T-helper 17 cell (primary cell): ENCODE data around the gene EBF3. TPM values are rescaled to one million over a fixed set of nuclear protein-coding genes. Genes with fewer than 3 reads are reported as not detected.

Experiments
- ATAC-seq: fragments of 150-1000 bp; cut with Tn5 transposase; 2 replicates; pipeline ENCODE4 v1.10.0; 2021; ENCODE audit warnings: mild to moderate bottlenecking, moderate library complexity
- DNase-seq, 3 donors: peaks; one replicate each; pipeline versions ENCODE4 v3.0.0 to v3.0.0-alpha.2; 2020 to 2021
- H3K9me3 ChIP-seq: one replicate; pipeline ENCODE4 v1.7.0; 2013; ENCODE audit warnings: low read length, mild to moderate bottlenecking; ENCODE audit not compliant: control insufficient read depth, poor library complexity, severe bottlenecking
- H3K27ac Mint-ChIP-seq: one replicate; pipeline ENCODE4 v1.8.0; 2022; ENCODE audit warnings: mild to moderate bottlenecking, moderate library complexity, mixed read lengths
- H3K27me3 Mint-ChIP-seq: one replicate; pipeline ENCODE4 v1.8.0; 2022; ENCODE audit warnings: mixed read lengths
- H3K36me3 Mint-ChIP-seq: one replicate; pipeline ENCODE4 v1.8.0; 2022; ENCODE audit warnings: low read depth, mixed read lengths
- H3K4me1 Mint-ChIP-seq: one replicate; pipeline ENCODE4 v1.8.0; 2022; ENCODE audit warnings: mild to moderate bottlenecking, mixed read lengths
- H3K4me3 Mint-ChIP-seq: one replicate; pipeline ENCODE4 v1.8.0; 2022; ENCODE audit warnings: mild to moderate bottlenecking, moderate library complexity, mixed read lengths
- total RNA-seq, 4 donors: library from RNA in 2 of 4; stranded (reverse) in 2 of 4; gene quantifications; one replicate each; pipeline ENCODE4 v1.2.3 and lab custom pipeline; 2022 to 2026

Gene EBF3
- total RNA-seq, 2 donors from 2014 or later: not detected

- H3K9me3 ChIP-seq: no peaks in the 10 kb centered on the region
- no peak for DNase-seq
- peaks cover 44% of the 10 kb centered on the region for H3K27me3 Mint-ChIP-seq
- H3K4me1 Mint-ChIP-seq: no peaks in the 10 kb centered on the region
- H3K27ac Mint-ChIP-seq: no peak overlapping the region
- no peaks in the 10 kb centered on the region for H3K36me3 Mint-ChIP-seq
- H3K4me3 Mint-ChIP-seq: no peak overlapping the region
- no peak for ATAC-seq
Observed at GRCh38 chr10:129847741-129848483, 116.2 kb downstream of the EBF3 start.

GRCh38 chr10:129846991-129847391, 117.1 kb downstream of the EBF3 start:
- Mint-ChIP-seq H3K4me3 (no peak overlapping the region), H3K27me3 (peaks cover 36% of the 10 kb centered on the region), H3K4me1 (no peaks in the 10 kb centered on the region), H3K27ac (no peak overlapping the region), H3K36me3 (no peaks in the 10 kb centered on the region)
- DNase-seq: no peak
- ATAC-seq: no peak
- no peaks in the 10 kb centered on the region for H3K9me3 ChIP-seq

GRCh38 chr10:129845111-129845753, 118.8 kb downstream of the EBF3 start:
- H3K4me1 Mint-ChIP-seq: no peaks in the 10 kb centered on the region
- H3K36me3 Mint-ChIP-seq: no peaks in the 10 kb centered on the region
- H3K9me3 ChIP-seq: no peaks in the 10 kb centered on the region
- no peak overlapping the region for H3K4me3 Mint-ChIP-seq
- ATAC-seq: no peak
- H3K27me3 Mint-ChIP-seq: peaks cover 18% of the 10 kb centered on the region
- no peak for DNase-seq
- no peak overlapping the region for H3K27ac Mint-ChIP-seq

- Mint-ChIP-seq H3K4me1 (no peaks in the 10 kb centered on the region), H3K4me3 (no peak overlapping the region), H3K36me3 (no peaks in the 10 kb centered on the region), H3K27me3 (peaks cover 12% of the 10 kb centered on the region), H3K27ac (no peak overlapping the region)
- no peak for DNase-seq
- no peak for ATAC-seq
- H3K9me3 ChIP-seq: no peaks in the 10 kb centered on the region
Observed at GRCh38 chr10:129844216-129844766, 119.8 kb downstream of the EBF3 start.

- Mint-ChIP-seq H3K36me3 (no peaks in the 10 kb centered on the region), H3K27ac (no peak overlapping the region), H3K4me1 (no peaks in the 10 kb centered on the region), H3K27me3 (peaks cover 12% of the 10 kb centered on the region), H3K4me3 (no peak overlapping the region)
- no peak for ATAC-seq
- DNase-seq: no peak
- H3K9me3 ChIP-seq: no peaks in the 10 kb centered on the region
Observed at GRCh38 chr10:129843702-129844101, 120.4 kb downstream of the EBF3 start.

GRCh38 chr10:129843131-129843541, 120.9 kb downstream of the EBF3 start:
- Mint-ChIP-seq H3K4me1 (no peaks in the 10 kb centered on the region), H3K4me3 (no peak overlapping the region), H3K27me3 (peaks cover 12% of the 10 kb centered on the region), H3K27ac (no peak overlapping the region), H3K36me3 (no peaks in the 10 kb centered on the region)
- no peaks in the 10 kb centered on the region for H3K9me3 ChIP-seq
- no peak for DNase-seq
- no peak for ATAC-seq

- H3K27ac Mint-ChIP-seq: no peak overlapping the region
Observed at GRCh38 chr10:129842031-129842430, 122.0 kb downstream of the EBF3 start.

GRCh38 chr10:129841590-129841989, 122.5 kb downstream of the EBF3 start:
- Mint-ChIP-seq H3K27me3 (peaks cover 6% of the 10 kb centered on the region), H3K4me3 (no peak overlapping the region), H3K36me3 (no peaks in the 10 kb centered on the region), H3K27ac (no peak overlapping the region), H3K4me1 (no peaks in the 10 kb centered on the region)
- ATAC-seq: no peak
- DNase-seq: no peak
- H3K9me3 ChIP-seq: no peaks in the 10 kb centered on the region

More at GRCh38 chr10:129842031-129842430, 122.0 kb downstream of the EBF3 start:
- Mint-ChIP-seq H3K36me3 (no peaks in the 10 kb centered on the region), H3K4me1 (no peaks in the 10 kb centered on the region), H3K27me3 (peaks cover 8% of the 10 kb centered on the region), H3K4me3 (no peak overlapping the region)
- no peak for DNase-seq
- no peak for ATAC-seq
- no peaks in the 10 kb centered on the region for H3K9me3 ChIP-seq

- H3K27ac Mint-ChIP-seq: no peak overlapping the region
- no peaks in the 10 kb centered on the region for H3K36me3 Mint-ChIP-seq
- H3K4me1 Mint-ChIP-seq: no peaks in the 10 kb centered on the region
- H3K27me3 Mint-ChIP-seq: peaks cover under 1% of the 10 kb centered on the region
- no peaks in the 10 kb centered on the region for H3K9me3 ChIP-seq
- ATAC-seq (no peak), DNase-seq (no peak)
- H3K4me3 Mint-ChIP-seq: no peak overlapping the region
Observed at GRCh38 chr10:129841071-129841470, 123.0 kb downstream of the EBF3 start.

GRCh38 chr10:129840196-129840590, 123.9 kb downstream of the EBF3 start:
- no peaks in the 10 kb centered on the region for H3K36me3 Mint-ChIP-seq
- DNase-seq: no peak
- no peak for ATAC-seq
- H3K4me3 Mint-ChIP-seq: no peak overlapping the region
- H3K4me1 Mint-ChIP-seq: no peaks in the 10 kb centered on the region
- H3K27me3 Mint-ChIP-seq: no peaks in the 10 kb centered on the region
- H3K27ac Mint-ChIP-seq: no peak overlapping the region
- no peaks in the 10 kb centered on the region for H3K9me3 ChIP-seq

GRCh38 chr10:129839285-129840195, 124.5 kb downstream of the EBF3 start:
- DNase-seq (no peak), ATAC-seq (no peak)
- H3K36me3 Mint-ChIP-seq: no peaks in the 10 kb centered on the region
- H3K9me3 ChIP-seq: no peaks in the 10 kb centered on the region
- H3K4me3 Mint-ChIP-seq: no peak overlapping the region
- H3K4me1 Mint-ChIP-seq: no peaks in the 10 kb centered on the region
- no peak overlapping the region for H3K27ac Mint-ChIP-seq
- H3K27me3 Mint-ChIP-seq: no peaks in the 10 kb centered on the region

- H3K36me3 Mint-ChIP-seq: no peaks in the 10 kb centered on the region
- ATAC-seq (no peak), DNase-seq (no peak)
- no peak overlapping the region for H3K4me3 Mint-ChIP-seq
- no peak overlapping the region for H3K27ac Mint-ChIP-seq
- no peaks in the 10 kb centered on the region for H3K9me3 ChIP-seq
- H3K27me3 Mint-ChIP-seq: no peaks in the 10 kb centered on the region
- no peaks in the 10 kb centered on the region for H3K4me1 Mint-ChIP-seq
Observed at GRCh38 chr10:129838794-129839193, 125.3 kb downstream of the EBF3 start.
